Panc1 (cell line): Measurements from ENCODE around the gene TSPAN14. TPM values are rescaled to one million over a fixed set of nuclear protein-coding genes. Genes with fewer than 3 reads are reported as not detected.

Experiments used
- ATAC-seq: fragments of 200-7000 bp; cut with Tn5 transposase; 2 replicates; pipeline ENCODE4 v1.9.1; 2020; ENCODE audit warnings: mild to moderate bottlenecking, moderate library complexity
- BruUV-seq: library from RNA; stranded (reverse); fragments of 400-500 nt; replicated peaks from 2 replicates; lab custom pipeline; 2021; lab: Mats Ljungman, UMichigan
- CTCF ChIA-PET: fragments of 300-600 bp; sonication (Branson Sonifier 250); formaldehyde crosslinking; loops from one replicate; lab custom pipeline; 2022; ENCODE audit warnings: antibody characterized with exemption; lab: Charles Lee
- POLR2A ChIA-PET: fragments of 300-600 bp; sonication (Branson Sonifier 250); formaldehyde crosslinking; loops from one replicate; lab custom pipeline; 2022; ENCODE audit warnings: antibody characterized with exemption; lab: Charles Lee
- DNase-seq: peaks from one replicate; pipeline ENCODE4 v3.0.0-alpha.2; 2010; ENCODE audit warnings: low read depth, low spot score
- H3K27ac ChIP-seq: 2 replicates; pipeline ENCODE4 v1.5.1; 2011; ENCODE audit warnings: mild to moderate bottlenecking, low read length, inconsistent platforms
- H3K27me3 ChIP-seq: fragments of 200-500 bp; sonication (Bioruptor generic); 2 replicates; pipeline ENCODE4 v1.6.0; 2014; ENCODE audit warnings: low read length, inconsistent platforms; ENCODE audit not compliant: control insufficient read depth, insufficient read depth
- H3K36me3 ChIP-seq: fragments of 200-500 bp; sonication (Bioruptor generic); 2 replicates; pipeline ENCODE4 v1.5.1; 2014; ENCODE audit warnings: inconsistent platforms, mild to moderate bottlenecking, low read length, moderate library complexity; ENCODE audit not compliant: control insufficient read depth, insufficient read depth
- H3K4me1 ChIP-seq: 2 replicates; pipeline ENCODE4 v1.5.1; 2011; ENCODE audit warnings: inconsistent platforms, mild to moderate bottlenecking, low read length, moderate library complexity; ENCODE audit not compliant: control insufficient read depth, insufficient read depth
- H3K4me3 ChIP-seq, 2 experiments: 2 replicates each; pipeline ENCODE4 v1.5.1; 2011 to 2012; ENCODE audit warnings: low read depth in 2 of 2, low read length in 2 of 2, mild to moderate bottlenecking in 2 of 2, inconsistent platforms in 1 of 2, moderate library complexity in 1 of 2
- H3K9me3 ChIP-seq: fragments of 200-500 bp; sonication (Bioruptor generic); 2 replicates; pipeline ENCODE4 v1.5.1; 2014; ENCODE audit warnings: low read depth, mild to moderate bottlenecking, inconsistent platforms, low read length, moderate library complexity; ENCODE audit not compliant: control insufficient read depth, insufficient read depth
- POLR2AphosphoS5 ChIP-seq: IDR thresholded peaks from 2 replicates; pipeline ENCODE4 v1.6.1; 2012; ENCODE audit warnings: mild to moderate bottlenecking, low read depth, low read length, moderate library complexity
- SIN3A ChIP-seq: IDR thresholded peaks from 2 replicates; pipeline ENCODE4 v1.6.1; 2012; ENCODE audit warnings: low read depth, mild to moderate bottlenecking, low read length, moderate library complexity, borderline replicate concordance; ENCODE audit not compliant: insufficient read depth
- TCF7L2 ChIP-seq: IDR thresholded peaks from 2 replicates; pipeline ENCODE4 v1.6.1; 2011; ENCODE audit warnings: mild to moderate bottlenecking, low read depth, low read length, inconsistent platforms
- in situ Hi-C: cut with HindIII; loops from 2 replicates; pipeline ENCODE4 v1.10.0; 2016; ENCODE audit warnings: low sequenced_read_pairs, low pct_unique_long_range_greater_than_20kb
- intact Hi-C: fragments of 100-400 bp; cut with micrococcal nuclease; formaldehyde crosslinking; loops from one replicate; pipeline ENCODE4 v1.10.0; 2022; ENCODE audit not compliant: unreplicated experiment
- total RNA-seq: library from RNA; stranded (reverse); gene quantifications from one replicate; pipeline ENCODE4 v1.2.1, GENCODE V29; 2021; ENCODE audit not compliant: unreplicated experiment
- TF ChIP-seq, protein P1 (sequence below): fragments of 450-650 bp; IDR thresholded peaks from 2 replicates; pipeline ENCODE4 v1.5.1; 2017; ENCODE audit warnings: mild to moderate bottlenecking
- TF ChIP-seq, protein P2 (sequence below), 2 experiments: IDR thresholded peaks; 2 replicates each; pipeline ENCODE4 v1.6.1; 2011 to 2012; ENCODE audit warnings: low read depth in 2 of 2, control low read depth in 1 of 2, low read length in 1 of 2, mild to moderate bottlenecking in 1 of 2, moderate library complexity in 1 of 2; ENCODE audit not compliant: insufficient read depth in 1 of 2

TSPAN14 gene
- total RNA-seq, 1 experiment from 2014 or later: 39.0 TPM

DNA sequence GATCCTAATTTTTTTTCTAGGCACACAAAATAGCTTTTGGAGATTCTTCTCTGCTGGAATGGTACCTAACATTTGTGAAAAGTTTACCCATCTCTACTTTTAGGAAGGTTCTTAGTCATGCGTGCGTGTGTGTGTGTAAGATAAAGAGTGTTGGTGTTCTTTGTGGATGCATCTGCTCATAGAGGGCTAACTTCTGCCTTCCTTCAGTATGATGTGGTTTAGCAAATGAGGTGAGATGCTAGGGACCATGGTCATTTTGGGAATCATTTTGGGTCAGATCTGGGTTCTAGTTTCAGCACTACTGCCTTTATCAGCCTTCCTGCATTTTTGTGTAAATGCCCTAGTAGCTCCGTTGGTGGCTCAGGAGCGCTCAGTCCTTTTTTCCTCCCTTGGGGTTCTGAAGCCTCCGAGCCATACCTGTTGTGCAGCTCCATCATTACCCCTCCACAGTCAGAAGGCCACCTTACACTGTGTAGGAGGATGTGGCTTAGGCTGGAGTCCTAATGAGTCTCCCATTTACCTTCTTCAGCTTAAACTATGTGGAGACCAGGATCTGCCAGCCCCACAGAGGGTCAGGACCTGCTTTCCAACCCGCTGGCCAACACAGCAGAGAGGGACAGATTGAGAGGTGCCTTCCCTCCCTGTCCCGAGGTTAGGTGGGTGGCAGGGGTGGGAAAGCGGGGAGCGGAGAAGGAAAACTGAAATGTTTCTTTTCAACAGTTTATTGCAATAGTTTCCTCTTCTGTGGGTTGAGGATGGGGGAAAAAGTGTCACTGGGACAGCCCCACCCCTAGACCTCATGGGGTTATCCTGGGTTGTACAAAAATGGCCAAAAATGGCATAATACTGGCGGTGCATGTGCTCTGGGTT is 31.2 kb downstream of the TSPAN14 start:
- no peak for ATAC-seq
- H3K4me3 ChIP-seq: no peak overlapping the region
- H3K4me1 ChIP-seq: no peaks in the 10 kb centered on the region
- in situ Hi-C loops (no loop called here), intact Hi-C loops (no loop called here)
- no peaks in the 10 kb centered on the region for H3K36me3 ChIP-seq
- no peaks in the 10 kb centered on the region for H3K27me3 ChIP-seq
- DNase-seq: no peak
- POLR2A ChIA-PET: no interaction called here
- H3K27ac ChIP-seq: no peak overlapping the region
- H3K9me3 ChIP-seq: no peaks in the 10 kb centered on the region
- CTCF ChIA-PET: interaction anchor here (0.6 to 1.2 kb wide), 2 partner anchors 21 to 47 kb away, joined by 3 to 4 read pairs; no protein-coding TSS in a partner anchor
- TF ChIP-seq, protein P1, sequence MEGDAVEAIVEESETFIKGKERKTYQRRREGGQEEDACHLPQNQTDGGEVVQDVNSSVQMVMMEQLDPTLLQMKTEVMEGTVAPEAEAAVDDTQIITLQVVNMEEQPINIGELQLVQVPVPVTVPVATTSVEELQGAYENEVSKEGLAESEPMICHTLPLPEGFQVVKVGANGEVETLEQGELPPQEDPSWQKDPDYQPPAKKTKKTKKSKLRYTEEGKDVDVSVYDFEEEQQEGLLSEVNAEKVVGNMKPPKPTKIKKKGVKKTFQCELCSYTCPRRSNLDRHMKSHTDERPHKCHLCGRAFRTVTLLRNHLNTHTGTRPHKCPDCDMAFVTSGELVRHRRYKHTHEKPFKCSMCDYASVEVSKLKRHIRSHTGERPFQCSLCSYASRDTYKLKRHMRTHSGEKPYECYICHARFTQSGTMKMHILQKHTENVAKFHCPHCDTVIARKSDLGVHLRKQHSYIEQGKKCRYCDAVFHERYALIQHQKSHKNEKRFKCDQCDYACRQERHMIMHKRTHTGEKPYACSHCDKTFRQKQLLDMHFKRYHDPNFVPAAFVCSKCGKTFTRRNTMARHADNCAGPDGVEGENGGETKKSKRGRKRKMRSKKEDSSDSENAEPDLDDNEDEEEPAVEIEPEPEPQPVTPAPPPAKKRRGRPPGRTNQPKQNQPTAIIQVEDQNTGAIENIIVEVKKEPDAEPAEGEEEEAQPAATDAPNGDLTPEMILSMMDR: no peak
- TF ChIP-seq TCF7L2 (no peak), POLR2AphosphoS5 (no peak)
- BruUV-seq: no TSS peak

DNA sequence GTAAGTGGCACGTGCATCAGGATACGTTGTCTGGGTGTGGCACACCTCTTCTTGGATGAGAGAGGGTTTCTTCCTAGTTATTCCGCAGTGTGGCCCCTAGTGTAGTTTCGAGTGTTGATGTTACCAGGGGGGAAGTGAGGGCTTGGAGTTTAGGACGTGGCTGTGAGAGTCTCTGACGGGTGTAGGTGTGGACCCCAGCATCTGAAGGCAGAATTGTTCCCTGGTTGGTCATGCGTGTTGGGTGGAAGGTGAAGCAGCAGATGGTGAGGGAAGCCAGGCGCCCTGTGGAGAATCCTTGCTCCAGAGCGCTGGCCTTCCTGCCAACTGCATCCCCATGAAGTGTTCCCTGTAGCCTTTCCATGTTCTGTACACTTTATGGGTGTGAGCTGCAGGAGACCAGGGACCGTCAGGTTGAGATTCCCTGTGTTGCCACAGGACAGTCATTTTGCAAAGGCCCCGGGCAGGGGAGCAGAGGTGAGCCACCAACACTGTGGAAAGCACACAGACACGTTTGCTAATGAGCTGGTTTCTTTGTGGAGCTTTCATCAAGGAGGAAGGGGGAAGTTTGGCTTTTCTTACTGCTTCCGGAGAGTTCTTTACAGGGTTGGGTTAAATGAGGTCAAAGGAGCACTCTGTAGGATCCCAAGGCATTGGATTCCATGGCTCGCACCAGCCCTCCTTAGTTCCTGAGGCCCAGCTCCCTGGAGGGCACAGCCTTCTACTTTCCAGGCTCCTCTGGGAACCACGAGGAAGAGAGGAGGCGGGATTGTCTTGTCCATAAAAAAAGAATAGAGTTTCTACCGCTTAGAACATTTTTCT is 32.0 kb downstream of the TSPAN14 start:
- ATAC-seq (no peak), DNase-seq (no peak)
- no peak overlapping the region for H3K27ac ChIP-seq

More for the DNA sequence above, 32.0 kb downstream of the TSPAN14 start:
- TF ChIP-seq SIN3A (no peak), TCF7L2 (no peak), POLR2AphosphoS5 (no peak)
- TF ChIP-seq, protein P1: no peak
- TF ChIP-seq, protein P2, sequence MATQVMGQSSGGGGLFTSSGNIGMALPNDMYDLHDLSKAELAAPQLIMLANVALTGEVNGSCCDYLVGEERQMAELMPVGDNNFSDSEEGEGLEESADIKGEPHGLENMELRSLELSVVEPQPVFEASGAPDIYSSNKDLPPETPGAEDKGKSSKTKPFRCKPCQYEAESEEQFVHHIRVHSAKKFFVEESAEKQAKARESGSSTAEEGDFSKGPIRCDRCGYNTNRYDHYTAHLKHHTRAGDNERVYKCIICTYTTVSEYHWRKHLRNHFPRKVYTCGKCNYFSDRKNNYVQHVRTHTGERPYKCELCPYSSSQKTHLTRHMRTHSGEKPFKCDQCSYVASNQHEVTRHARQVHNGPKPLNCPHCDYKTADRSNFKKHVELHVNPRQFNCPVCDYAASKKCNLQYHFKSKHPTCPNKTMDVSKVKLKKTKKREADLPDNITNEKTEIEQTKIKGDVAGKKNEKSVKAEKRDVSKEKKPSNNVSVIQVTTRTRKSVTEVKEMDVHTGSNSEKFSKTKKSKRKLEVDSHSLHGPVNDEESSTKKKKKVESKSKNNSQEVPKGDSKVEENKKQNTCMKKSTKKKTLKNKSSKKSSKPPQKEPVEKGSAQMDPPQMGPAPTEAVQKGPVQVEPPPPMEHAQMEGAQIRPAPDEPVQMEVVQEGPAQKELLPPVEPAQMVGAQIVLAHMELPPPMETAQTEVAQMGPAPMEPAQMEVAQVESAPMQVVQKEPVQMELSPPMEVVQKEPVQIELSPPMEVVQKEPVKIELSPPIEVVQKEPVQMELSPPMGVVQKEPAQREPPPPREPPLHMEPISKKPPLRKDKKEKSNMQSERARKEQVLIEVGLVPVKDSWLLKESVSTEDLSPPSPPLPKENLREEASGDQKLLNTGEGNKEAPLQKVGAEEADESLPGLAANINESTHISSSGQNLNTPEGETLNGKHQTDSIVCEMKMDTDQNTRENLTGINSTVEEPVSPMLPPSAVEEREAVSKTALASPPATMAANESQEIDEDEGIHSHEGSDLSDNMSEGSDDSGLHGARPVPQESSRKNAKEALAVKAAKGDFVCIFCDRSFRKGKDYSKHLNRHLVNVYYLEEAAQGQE (IDR thresholded peaks at IDR 0.05; ENCODE audit: insufficient read depth in 1 of 2, low read depth in 2 of 2, low read length in 1 of 2): no peak
- no peaks in the 10 kb centered on the region for H3K27me3 ChIP-seq
- ChIA-PET POLR2A (no interaction called here), CTCF (no interaction called here)
- no TSS peak for BruUV-seq
- intact Hi-C loops (no loop called here), in situ Hi-C loops (no loop called here)
- no peak overlapping the region for H3K4me3 ChIP-seq
- no peaks in the 10 kb centered on the region for H3K4me1 ChIP-seq
- H3K9me3 ChIP-seq: no peaks in the 10 kb centered on the region
- H3K36me3 ChIP-seq: no peaks in the 10 kb centered on the region
